Stimulated activated effector memory CD8-positive, alpha-beta T cell treated with anti-CD3 and anti-CD28 coated beads, Interleukin-12 subunit alpha, Interleukin-12 subunit beta, amount 100 ng/mL, for 72 hours (primary cell): Measurements from ENCODE around the gene LDAF1.

Source experiments
- ATAC-seq: fragments of 150-1000 bp; cut with Tn5 transposase; 2 replicates; pipeline ENCODE4 v1.10.0; 2021
- DNase-seq, 2 donors: peaks; one replicate each; pipeline ENCODE4 v3.0.0; 2021 to 2022; ENCODE audit warnings: low spot score in 2 of 2
- H3K27ac Mint-ChIP-seq: one replicate; pipeline ENCODE4 v1.8.0; 2022; ENCODE audit warnings: mild to moderate bottlenecking, mixed read lengths
- H3K36me3 Mint-ChIP-seq: one replicate; pipeline ENCODE4 v1.8.0; 2022; ENCODE audit warnings: mild to moderate bottlenecking, mixed read lengths
- H3K4me1 Mint-ChIP-seq: one replicate; pipeline ENCODE4 v1.8.0; 2022; ENCODE audit warnings: mixed read lengths
- H3K4me3 Mint-ChIP-seq: one replicate; pipeline ENCODE4 v1.8.0; 2022; ENCODE audit warnings: mild to moderate bottlenecking, mixed read lengths
- H3K9me3 Mint-ChIP-seq: one replicate; pipeline ENCODE4 v1.8.0; 2022; ENCODE audit warnings: mixed read lengths

LDAF1 gene

GRCh38 chr16:21199607-21200218, 41.2 kb downstream of the LDAF1 start:
- Mint-ChIP-seq H3K36me3 (no peaks in the 10 kb centered on the region), H3K4me3 (no peak overlapping the region), H3K27ac (no peak overlapping the region), H3K9me3 (no peaks in the 10 kb centered on the region), H3K4me1 (peaks cover 3% of the 10 kb centered on the region)
- ATAC-seq, result no peak
- DNase-seq, result no peak

- ATAC-seq (no peak), DNase-seq (no peak)
- H3K4me1 Mint-ChIP-seq, result no peaks in the 10 kb centered on the region
- H3K9me3 Mint-ChIP-seq, result no peaks in the 10 kb centered on the region
- H3K36me3 Mint-ChIP-seq, result no peaks in the 10 kb centered on the region
- H3K4me3 Mint-ChIP-seq, result no peak overlapping the region
- no peak overlapping the region for H3K27ac Mint-ChIP-seq
Measured at GRCh38 chr16:21203155-21203797, 44.8 kb downstream of the LDAF1 start.

GRCh38 chr16:21205303-21205702, 46.8 kb downstream of the LDAF1 start:
- ATAC-seq, result no peak
- H3K36me3 Mint-ChIP-seq, result no peaks in the 10 kb centered on the region

GRCh38 chr16:21206550-21206949, 48.1 kb downstream of the LDAF1 start:
- DNase-seq, result no peak
- Mint-ChIP-seq H3K9me3 (no peaks in the 10 kb centered on the region), H3K4me1 (no peaks in the 10 kb centered on the region), H3K27ac (no peak overlapping the region), H3K4me3 (no peak overlapping the region), H3K36me3 (no peaks in the 10 kb centered on the region)
- no peak for ATAC-seq

More at GRCh38 chr16:21205303-21205702, 46.8 kb downstream of the LDAF1 start:
- DNase-seq, result no peak
- no peaks in the 10 kb centered on the region for H3K4me1 Mint-ChIP-seq
- H3K27ac Mint-ChIP-seq, result no peak overlapping the region
- H3K9me3 Mint-ChIP-seq, result no peaks in the 10 kb centered on the region
- no peak overlapping the region for H3K4me3 Mint-ChIP-seq

- H3K36me3 Mint-ChIP-seq, result no peaks in the 10 kb centered on the region
- H3K9me3 Mint-ChIP-seq, result no peaks in the 10 kb centered on the region
- DNase-seq (no peak), ATAC-seq (no peak)
- H3K4me3 Mint-ChIP-seq, result no peak overlapping the region
- no peak overlapping the region for H3K27ac Mint-ChIP-seq
- H3K4me1 Mint-ChIP-seq, result no peaks in the 10 kb centered on the region
Measured at GRCh38 chr16:21208446-21209230, 50.2 kb downstream of the LDAF1 start.

- ATAC-seq (no peak), DNase-seq (no peak)
- Mint-ChIP-seq H3K4me3 (no peak within 1 kb of the TSS), H3K9me3 (no peaks in the 10 kb centered on the region), H3K4me1 (no peaks in the 10 kb centered on the region), H3K36me3 (no peaks in the 10 kb centered on the region), H3K27ac (no peak within 1 kb of the TSS)
Measured at GRCh38 chr16:21211486-21211885, 53.0 kb downstream of the LDAF1 start, which contains the start of gene ZP2. Gene ZP2, minus strand, starts transcription at chr16:21211574. Its CDS starts 27 bp downstream, at chr16:21211547.

- no peak for ATAC-seq
- Mint-ChIP-seq H3K4me1 (no peaks in the 10 kb centered on the region), H3K27ac (no peak overlapping the region), H3K36me3 (no peaks in the 10 kb centered on the region), H3K9me3 (no peaks in the 10 kb centered on the region), H3K4me3 (no peak overlapping the region)
- no peak for DNase-seq
Measured at GRCh38 chr16:21214086-21214485, 55.6 kb downstream of the LDAF1 start.

- no peaks in the 10 kb centered on the region for H3K9me3 Mint-ChIP-seq
- no peak for DNase-seq
Measured at GRCh38 chr16:21217121-21217520, 58.6 kb downstream of the LDAF1 start.

GRCh38 chr16:21218153-21218552, 59.7 kb downstream of the LDAF1 start:
- no peak for DNase-seq
- H3K27ac Mint-ChIP-seq, result no peak overlapping the region
- no peak overlapping the region for H3K4me3 Mint-ChIP-seq
- H3K9me3 Mint-ChIP-seq, result no peaks in the 10 kb centered on the region
- no peaks in the 10 kb centered on the region for H3K4me1 Mint-ChIP-seq
- ATAC-seq, result no peak
- H3K36me3 Mint-ChIP-seq, result no peaks in the 10 kb centered on the region

More at GRCh38 chr16:21217121-21217520, 58.6 kb downstream of the LDAF1 start:
- H3K4me3 Mint-ChIP-seq, result no peak overlapping the region
- H3K4me1 Mint-ChIP-seq, result no peaks in the 10 kb centered on the region
- no peak for ATAC-seq
- H3K36me3 Mint-ChIP-seq, result no peaks in the 10 kb centered on the region
- H3K27ac Mint-ChIP-seq, result no peak overlapping the region

GRCh38 chr16:21219551-21219950, 61.1 kb downstream of the LDAF1 start:
- DNase-seq (no peak), ATAC-seq (no peak)
- Mint-ChIP-seq H3K4me1 (peaks cover 2% of the 10 kb centered on the region), H3K36me3 (no peaks in the 10 kb centered on the region), H3K4me3 (no peak overlapping the region), H3K9me3 (no peaks in the 10 kb centered on the region), H3K27ac (no peak overlapping the region)

GRCh38 chr16:21222495-21223337, 64.2 kb downstream of the LDAF1 start:
- Mint-ChIP-seq H3K4me1 (peaks cover 6% of the 10 kb centered on the region), H3K27ac (no peak overlapping the region), H3K9me3 (no peaks in the 10 kb centered on the region), H3K36me3 (no peaks in the 10 kb centered on the region), H3K4me3 (no peak overlapping the region)
- DNase-seq, result no peak
- no peak for ATAC-seq

GRCh38 chr16:21223787-21224186, 65.3 kb downstream of the LDAF1 start:
- ATAC-seq, result no peak
- Mint-ChIP-seq H3K9me3 (no peaks in the 10 kb centered on the region), H3K4me1 (peaks cover 6% of the 10 kb centered on the region), H3K36me3 (no peaks in the 10 kb centered on the region), H3K27ac (no peak overlapping the region), H3K4me3 (no peak overlapping the region)
- no peak for DNase-seq

GRCh38 chr16:21224800-21225199, 66.3 kb downstream of the LDAF1 start:
- H3K9me3 Mint-ChIP-seq, result no peaks in the 10 kb centered on the region

GRCh38 chr16:21226749-21227148, 68.3 kb downstream of the LDAF1 start:
- no peak overlapping the region for H3K4me3 Mint-ChIP-seq

More at GRCh38 chr16:21224800-21225199, 66.3 kb downstream of the LDAF1 start:
- ATAC-seq (peak; percentile 73), DNase-seq (no peak)
- H3K27ac Mint-ChIP-seq, result no peak overlapping the region
- H3K4me3 Mint-ChIP-seq, result no peak overlapping the region
- no peaks in the 10 kb centered on the region for H3K36me3 Mint-ChIP-seq
- peaks cover 6% of the 10 kb centered on the region for H3K4me1 Mint-ChIP-seq

GRCh38 chr16:21227866-21228265, 69.4 kb downstream of the LDAF1 start:
- H3K27ac Mint-ChIP-seq, result no peak overlapping the region
- H3K36me3 Mint-ChIP-seq, result no peaks in the 10 kb centered on the region
- DNase-seq (no peak), ATAC-seq (no peak)
- no peaks in the 10 kb centered on the region for H3K9me3 Mint-ChIP-seq
- peaks cover 6% of the 10 kb centered on the region for H3K4me1 Mint-ChIP-seq
- H3K4me3 Mint-ChIP-seq, result no peak overlapping the region

More at GRCh38 chr16:21226749-21227148, 68.3 kb downstream of the LDAF1 start:
- Mint-ChIP-seq H3K9me3 (no peaks in the 10 kb centered on the region), H3K36me3 (no peaks in the 10 kb centered on the region), H3K4me1 (peaks cover 6% of the 10 kb centered on the region), H3K27ac (no peak overlapping the region)
- no peak for DNase-seq
- no peak for ATAC-seq
